GM21423 (cell line): Measurements from ENCODE around the gene FASN.
"Not testable (repeated sequence)": the region's sequence is repeated elsewhere in the genome, so short reads cannot be mapped to it uniquely, and the experiment has no call there.

Experiments used
- ATAC-seq: cut with Tn5 transposase; IDR thresholded peaks from one replicate; pipeline ENCODE4 v1.9.1; 2021; ENCODE audit warnings: mild to moderate bottlenecking, moderate library complexity; ENCODE audit not compliant: unreplicated experiment

The FASN gene

GRCh38 chr17:82098169-82098938 is at the start of gene FASN:
Gene FASN, minus strand, starts transcription at chr17:82098236. Its CDS starts 1,791 bp downstream, at chr17:82096445.
- peak; percentile 62 for ATAC-seq

- no peak for ATAC-seq
These were observed 48.9 kb upstream of the FASN start for GRCh38 chr17:82146663-82147654.

- no peak for ATAC-seq
These were observed 47.6 kb upstream of the FASN start for GRCh38 chr17:82145550-82146155.

- no peak for ATAC-seq
These were observed 45.3 kb upstream of the FASN start for GRCh38 chr17:82143333-82143732.

- not testable (repeated sequence) for ATAC-seq
These were observed 41.9 kb upstream of the FASN start for GRCh38 chr17:82139961-82140360.

- no peak for ATAC-seq
These were observed 40.5 kb upstream of the FASN start for GRCh38 chr17:82138511-82138992.

- ATAC-seq = no peak
These were observed 36.1 kb upstream of the FASN start for GRCh38 chr17:82134101-82134500.

- ATAC-seq = not testable (repeated sequence)
These were observed 35.3 kb upstream of the FASN start for GRCh38 chr17:82133166-82133953.

GRCh38 chr17:82129095-82129494 is 31.1 kb upstream of the FASN start:
- no peak for ATAC-seq

GRCh38 chr17:82128287-82128686 is 30.3 kb upstream of the FASN start:
- ATAC-seq = no peak

GRCh38 chr17:82127704-82128103 is 29.7 kb upstream of the FASN start:
- ATAC-seq = no peak

GRCh38 chr17:82127315-82127595 is 29.2 kb upstream of the FASN start:
- ATAC-seq = no peak

- no peak for ATAC-seq
These were observed 28.7 kb upstream of the FASN start for GRCh38 chr17:82126556-82127314.

GRCh38 chr17:82124101-82124500 is 26.1 kb upstream of the FASN start:
- ATAC-seq = no peak

GRCh38 chr17:82121660-82122629 is 23.9 kb upstream of the FASN start:
- ATAC-seq = no peak

GRCh38 chr17:82121246-82121645 is 23.2 kb upstream of the FASN start:
- ATAC-seq = no peak

- ATAC-seq = no peak
These were observed 22.1 kb upstream of the FASN start for GRCh38 chr17:82120148-82120547.

- no peak for ATAC-seq
These were observed 20.9 kb upstream of the FASN start for GRCh38 chr17:82118815-82119380.
